ENCODE measurements around the gene MKNK2. TPM values are rescaled to one million over a fixed set of nuclear protein-coding genes. Genes with fewer than 3 reads are reported as not detected.

Gene MKNK2
- polyA plus RNA-seq, 1 donor (not counting 4 experiments of a cell fraction or from before 2014, with no cell fraction given): 88.3 TPM

- no peak overlapping the region for H3K27ac ChIP-seq (ENCODE audit: control insufficient read depth, insufficient read depth, low read length)
- no peaks in the 10 kb centered on the region for H3K36me3 ChIP-seq (ENCODE audit: control insufficient read depth in 2 of 2, extremely low read depth in 1 of 2, insufficient read depth in 2 of 2, low read length in 2 of 2)
- H2AFZ ChIP-seq (ENCODE audit: control insufficient read depth, low read length): no peak overlapping the region
- dilution Hi-C loops (cut with MboI; ENCODE audit: extremely low pct_ligation_motif_present, low sequenced_read_pairs): no loop called here
- no peak overlapping the region for H3K9ac ChIP-seq (ENCODE audit: control insufficient read depth, extremely low read depth, insufficient read depth, low read length)
- H3K4me2 ChIP-seq (ENCODE audit: control insufficient read depth, extremely low read depth, insufficient read depth, low read depth, low read length): no peak overlapping the region
- no peaks in the 10 kb centered on the region for H3K9me1 ChIP-seq (ENCODE audit: control insufficient read depth, extremely low read depth, insufficient read depth, low read length)
- H3K79me2 ChIP-seq (ENCODE audit: control insufficient read depth, insufficient read depth, low read length): peaks cover 26% of the 10 kb centered on the region
- H3K4me1 ChIP-seq (ENCODE audit: control insufficient read depth, extremely low read depth, insufficient read depth, low read length): no peaks in the 10 kb centered on the region
- no peak for DNase-seq (ENCODE audit: low read depth, low spot score)
- no peaks in the 10 kb centered on the region for H4K20me1 ChIP-seq (ENCODE audit: control insufficient read depth, extremely low read depth, insufficient read depth, low read length)
- FAIRE-seq: no peak
- TF ChIP-seq EZH2 (IDR thresholded peaks at IDR 0.05; ENCODE audit: low read length) (no peak), CTCF (optimal IDR thresholded peaks at IDR 0.05 in 1 of 3, IDR thresholded peaks at IDR 0.05 in 1 of 3, conservative IDR thresholded peaks at IDR 0.05 in 1 of 3; ENCODE audit: extremely low read depth in 1 of 3, insufficient read depth in 2 of 3, low read length in 3 of 3) (no peak)
- H3K4me3 ChIP-seq (ENCODE audit: control insufficient read depth in 2 of 3, extremely low read depth in 1 of 3, insufficient read depth in 2 of 3, low read depth in 1 of 3, low read length in 3 of 3): no peak overlapping the region
- no peaks in the 10 kb centered on the region for H3K9me3 ChIP-seq (ENCODE audit: control insufficient read depth, low read depth, low read length)
- H3K27me3 ChIP-seq (ENCODE audit: control insufficient read depth, extremely low read depth, insufficient read depth, low read length): no peaks in the 10 kb centered on the region
Measured at GRCh38 chr19:2010135-2010668, 40.8 kb downstream of the MKNK2 start.

- FAIRE-seq: no peak
- Histone ChIP-seq H3K9me3 (ENCODE audit: control insufficient read depth, low read depth, low read length) (no peaks in the 10 kb centered on the region), H3K36me3 (ENCODE audit: control insufficient read depth in 2 of 2, extremely low read depth in 1 of 2, insufficient read depth in 2 of 2, low read length in 2 of 2) (peaks cover 5 to 6% of the 10 kb centered on the region in 2 experiments), H4K20me1 (ENCODE audit: control insufficient read depth, extremely low read depth, insufficient read depth, low read length) (no peaks in the 10 kb centered on the region), H2AFZ (ENCODE audit: control insufficient read depth, low read length) (no peak overlapping the region), H3K4me1 (ENCODE audit: control insufficient read depth, extremely low read depth, insufficient read depth, low read length) (no peaks in the 10 kb centered on the region), H3K79me2 (ENCODE audit: control insufficient read depth, insufficient read depth, low read length) (no peaks in the 10 kb centered on the region), H3K9ac (ENCODE audit: control insufficient read depth, extremely low read depth, insufficient read depth, low read length) (no peak overlapping the region), H3K27me3 (ENCODE audit: control insufficient read depth, extremely low read depth, insufficient read depth, low read length) (no peaks in the 10 kb centered on the region), H3K9me1 (ENCODE audit: control insufficient read depth, extremely low read depth, insufficient read depth, low read length) (peaks cover 2% of the 10 kb centered on the region), H3K4me2 (ENCODE audit: control insufficient read depth, extremely low read depth, insufficient read depth, low read depth, low read length) (no peak overlapping the region), H3K27ac (ENCODE audit: control insufficient read depth, insufficient read depth, low read length) (no peak overlapping the region), H3K4me3 (ENCODE audit: control insufficient read depth in 2 of 3, extremely low read depth in 1 of 3, insufficient read depth in 2 of 3, low read depth in 1 of 3, low read length in 3 of 3) (no peak overlapping the region)
- dilution Hi-C loops (cut with MboI; ENCODE audit: extremely low pct_ligation_motif_present, low sequenced_read_pairs): no loop called here
- no peak for TF ChIP-seq EZH2 (IDR thresholded peaks at IDR 0.05; ENCODE audit: low read length)
- no peak for TF ChIP-seq CTCF (optimal IDR thresholded peaks at IDR 0.05 in 1 of 3, IDR thresholded peaks at IDR 0.05 in 1 of 3, conservative IDR thresholded peaks at IDR 0.05 in 1 of 3; ENCODE audit: extremely low read depth in 1 of 3, insufficient read depth in 2 of 3, low read length in 3 of 3)
- DNase-seq (ENCODE audit: low read depth, low spot score): no peak
Measured at GRCh38 chr19:2003874-2004273, 47.2 kb downstream of the MKNK2 start.
